ENCODE results near the gene EPM2A. TPM values are rescaled to one million over a fixed set of nuclear protein-coding genes. Genes with fewer than 3 reads are reported as not detected.
A peak's percentile ranks its signal among the peaks of the same experiment; 100 is the strongest.

EPM2A gene
- total RNA-seq, result 10 to 100 TPM in 1 of 2 experiments, 1 to 10 TPM in 1; 9.1 to 10.7 TPM

DNA sequence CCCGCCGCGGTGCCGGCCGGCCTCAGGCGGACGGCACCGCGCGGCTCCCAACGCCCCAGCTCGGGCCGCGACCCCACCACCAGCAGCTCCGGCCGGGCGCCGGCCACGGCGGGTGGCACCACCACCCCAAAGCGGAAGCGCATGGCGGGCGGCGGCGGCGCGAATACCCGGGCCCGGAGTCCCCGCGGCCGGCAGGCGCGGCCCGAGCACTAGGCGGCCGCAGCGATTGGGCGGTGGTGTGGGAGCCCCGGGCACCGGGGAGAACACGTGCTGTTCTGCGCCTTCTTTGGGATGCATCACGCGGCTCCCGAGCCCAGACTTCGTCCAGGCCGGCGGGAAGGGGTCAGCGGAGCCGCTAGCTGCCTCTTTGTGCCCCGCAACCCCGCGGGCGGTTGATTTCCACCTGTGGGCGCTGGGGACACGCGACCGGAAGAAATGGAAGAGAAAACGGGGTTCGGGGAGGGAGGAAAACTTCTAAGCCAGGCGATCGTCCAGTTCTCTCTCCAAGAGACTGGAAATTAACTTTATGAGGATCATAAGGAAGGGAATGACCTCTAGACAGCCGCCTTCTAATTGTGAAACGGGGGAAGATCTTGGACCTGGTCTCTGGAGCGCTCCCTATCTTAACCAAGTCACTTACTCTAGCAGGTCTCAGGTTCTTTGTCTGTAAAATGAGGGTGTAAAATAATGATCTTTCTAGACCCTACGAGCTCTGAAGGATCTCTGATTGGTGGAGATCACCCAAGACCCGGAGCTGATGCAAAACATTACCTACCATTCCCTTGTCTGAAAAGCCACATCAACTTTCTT, at the start of gene EPM2A:
EPM2A (minus strand) TSS at position 165 of the 810 bp plus-strand sequence; CDS start at position 143, 22 bp downstream.
- ATAC-seq (peak; percentile 75), DNase-seq (peak; percentile 71)
- no peaks in the 10 kb centered on the region for H3K27me3 Mint-ChIP-seq
- CTCF ChIA-PET, result interaction anchor here (0.6 to 1.8 kb wide), 3 partner anchors 14 to 79 kb away, joined by 3 to 5 read pairs (median 4); partner anchors contain the start of gene FBXO30
- H3K4me1 Mint-ChIP-seq (ENCODE audit: low read depth), result peaks cover 26% of the 10 kb centered on the region
- POLR2A ChIA-PET, result interaction anchor here (0.6 to 3.1 kb wide), 13 partner anchors 10 to 361 kb away, joined by 3 to 20 read pairs (median 5); partner anchors contain the start of genes FBXO30 and SHPRH
- peaks cover 4% of the 10 kb centered on the region for H3K9me3 Mint-ChIP-seq
- H3K4me3 Mint-ChIP-seq, result peak within 1 kb of the TSS; percentile 91
- no peak for TF ChIP-seq CTCF (IDR thresholded peaks at IDR 0.05)
- intact Hi-C loops (cut with micrococcal nuclease), result loop anchor here (1.0 to 10.0 kb wide), 2 partner anchors 78 to 229 kb away; partner anchors contain the start of gene SHPRH
- H3K36me3 Mint-ChIP-seq (ENCODE audit: low read depth), result peaks cover 8% of the 10 kb centered on the region
- peak within 1 kb of the TSS; percentile 97 for H3K27ac Mint-ChIP-seq

- ChIA-PET CTCF (interaction anchor here (0.6 to 1.1 kb wide), 2 partner anchors 144 to 270 kb away, joined by 3 read pairs; no protein-coding TSS in a partner anchor), POLR2A (no interaction called here)
- TF ChIP-seq CTCF (IDR thresholded peaks at IDR 0.05), result no peak
- H3K4me1 Mint-ChIP-seq (ENCODE audit: low read depth), result no peaks in the 10 kb centered on the region
- no peak for DNase-seq
- peaks cover 9% of the 10 kb centered on the region for H3K9me3 Mint-ChIP-seq
- intact Hi-C loops (cut with micrococcal nuclease), result no loop called here
- H3K36me3 Mint-ChIP-seq (ENCODE audit: low read depth), result peaks cover 7% of the 10 kb centered on the region
- no peak for ATAC-seq
- no peak overlapping the region for H3K4me3 Mint-ChIP-seq
- no peak overlapping the region for H3K27ac Mint-ChIP-seq
- no peaks in the 10 kb centered on the region for H3K27me3 Mint-ChIP-seq
These were observed 49.4 kb upstream of the EPM2A start for GRCh38 chr6:145784683-145785082.

DNA sequence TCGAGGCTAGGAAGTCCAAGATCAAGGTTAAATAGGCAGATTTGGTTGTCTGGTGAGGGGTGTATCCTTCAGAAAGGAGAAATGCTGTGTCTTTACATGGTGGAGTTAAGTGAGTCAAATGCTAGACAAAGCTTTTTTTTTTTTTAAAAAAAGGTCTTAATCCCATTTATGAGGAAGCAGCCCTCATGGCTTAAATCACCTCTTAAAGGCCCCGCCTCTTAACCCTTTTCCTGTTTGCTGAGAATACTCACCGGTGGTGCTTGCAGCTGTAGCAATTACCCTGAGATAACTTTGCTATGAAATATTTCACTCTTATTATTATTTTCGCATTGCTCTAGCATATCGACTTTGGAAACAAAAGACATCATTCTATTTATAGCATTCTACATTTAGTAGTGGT, 48.5 kb upstream of the EPM2A start:
- H3K36me3 Mint-ChIP-seq (ENCODE audit: low read depth), result peaks cover 7% of the 10 kb centered on the region
- CTCF ChIA-PET, result interaction anchor here (1.1 kb wide), 1 partner anchor 145 kb away, joined by 3 read pairs; no protein-coding TSS in a partner anchor
- intact Hi-C loops (cut with micrococcal nuclease), result no loop called here

GRCh38 chr6:145772846-145773245, 37.5 kb upstream of the EPM2A start:
- H3K27ac Mint-ChIP-seq, result no peak overlapping the region
- POLR2A ChIA-PET, result no interaction called here
- no peak for DNase-seq
- H3K36me3 Mint-ChIP-seq (ENCODE audit: low read depth), result no peaks in the 10 kb centered on the region
- no peak for ATAC-seq
- intact Hi-C loops (cut with micrococcal nuclease), result no loop called here
- peaks cover 6% of the 10 kb centered on the region for H3K9me3 Mint-ChIP-seq
- no peaks in the 10 kb centered on the region for H3K4me1 Mint-ChIP-seq (ENCODE audit: low read depth)
- H3K27me3 Mint-ChIP-seq, result peaks cover 5% of the 10 kb centered on the region
- H3K4me3 Mint-ChIP-seq, result no peak overlapping the region
- CTCF ChIA-PET, result no interaction called here
- TF ChIP-seq CTCF (IDR thresholded peaks at IDR 0.05), result no peak

More for the DNA sequence above, 48.5 kb upstream of the EPM2A start:
- Mint-ChIP-seq H3K4me3 (no peak overlapping the region), H3K9me3 (peaks cover 7% of the 10 kb centered on the region), H3K27ac (no peak overlapping the region), H3K4me1 (ENCODE audit: low read depth) (no peaks in the 10 kb centered on the region), H3K27me3 (no peaks in the 10 kb centered on the region)
- DNase-seq (no peak), ATAC-seq (no peak)
- POLR2A ChIA-PET, result no interaction called here
- no peak for TF ChIP-seq CTCF (IDR thresholded peaks at IDR 0.05)

- TF ChIP-seq CTCF (IDR thresholded peaks at IDR 0.05), result no peak
- no peaks in the 10 kb centered on the region for H3K36me3 Mint-ChIP-seq (ENCODE audit: low read depth)
- CTCF ChIA-PET, result no interaction called here
- H3K4me3 Mint-ChIP-seq, result no peak overlapping the region
- no peak overlapping the region for H3K27ac Mint-ChIP-seq
- peaks cover 1% of the 10 kb centered on the region for H3K9me3 Mint-ChIP-seq
- intact Hi-C loops (cut with micrococcal nuclease), result no loop called here
- POLR2A ChIA-PET, result no interaction called here
- H3K4me1 Mint-ChIP-seq (ENCODE audit: low read depth), result no peaks in the 10 kb centered on the region
- DNase-seq (no peak), ATAC-seq (no peak)
- H3K27me3 Mint-ChIP-seq, result no peaks in the 10 kb centered on the region
These were observed 30.1 kb upstream of the EPM2A start for GRCh38 chr6:145765449-145765848.
